Lung microvascular endothelial cell (primary cell): ENCODE measurements around the gene GGACT. TPM values are rescaled to one million over a fixed set of nuclear protein-coding genes. Genes with fewer than 3 reads are reported as not detected.
A peak's percentile ranks its signal among the peaks of the same experiment; 100 is the strongest.
"Not testable (repeated sequence)": the region's sequence is repeated elsewhere in the genome, so short reads cannot be mapped to it uniquely, and the experiment has no call there.

Experiments
- DNase-seq, 2 donors: peaks; one replicate each; pipeline versions ENCODE4 v3.0.0 to v3.0.0-alpha.2; 2010; ENCODE audit warnings: low read depth in 2 of 2
- total RNA-seq: library from RNA; depleted of rRNA; stranded (reverse); fragments of >200 nt; gene quantifications from 2 replicates; pipeline ENCODE4 v1.2.1, GENCODE V29; 2014

The GGACT gene
- total RNA-seq, 1 donor from 2014 or later: 2.6 TPM

- DNase-seq: no peak
Observed at GRCh38 chr13:100601716-100602115, 13.1 kb upstream of the GGACT start.

- no peak for DNase-seq
Observed at GRCh38 chr13:100600915-100601314, 12.3 kb upstream of the GGACT start.

- DNase-seq: no peak
Observed at GRCh38 chr13:100600461-100600860, 11.9 kb upstream of the GGACT start.

- DNase-seq: peak in 1 of 2 donors; percentile 21
Observed at GRCh38 chr13:100597253-100597652, 8.7 kb upstream of the GGACT start.

- no peak for DNase-seq
Observed at GRCh38 chr13:100596516-100596915, 7.9 kb upstream of the GGACT start.

GRCh38 chr13:100594731-100595130, 6.1 kb upstream of the GGACT start:
- peak in 1 of 2 donors; percentile 16 for DNase-seq

GRCh38 chr13:100594255-100594654, 5.7 kb upstream of the GGACT start:
- no peak for DNase-seq

GRCh38 chr13:100589178-100589725, 663 bp upstream of the GGACT start:
- DNase-seq: peak; percentile 8 to 72

- no peak for DNase-seq
Observed at GRCh38 chr13:100584896-100585295, 3.7 kb downstream of the GGACT start.

- DNase-seq: no peak
Observed at GRCh38 chr13:100581504-100581903, 7.1 kb downstream of the GGACT start.

- no peak for DNase-seq
Observed at GRCh38 chr13:100581030-100581429, 7.6 kb downstream of the GGACT start.

GRCh38 chr13:100580045-100580444, 8.5 kb downstream of the GGACT start:
- DNase-seq: no peak

- not testable (repeated sequence) for DNase-seq
Observed at GRCh38 chr13:100577239-100577638, 11.3 kb downstream of the GGACT start.

GRCh38 chr13:100573121-100573520, 15.5 kb downstream of the GGACT start:
- peak; percentile 89 to 90 for DNase-seq

GRCh38 chr13:100566543-100566942, 22.0 kb downstream of the GGACT start:
- no peak for DNase-seq

GRCh38 chr13:100565286-100565685, 23.3 kb downstream of the GGACT start:
- DNase-seq: no peak

GRCh38 chr13:100564444-100565223, 24.0 kb downstream of the GGACT start:
- no peak for DNase-seq

GRCh38 chr13:100563779-100564178, 24.8 kb downstream of the GGACT start:
- no peak for DNase-seq

GRCh38 chr13:100561599-100562204, 26.9 kb downstream of the GGACT start:
- DNase-seq: no peak

GRCh38 chr13:100561158-100561499, 27.5 kb downstream of the GGACT start:
- no peak for DNase-seq

- DNase-seq: no peak
Observed at GRCh38 chr13:100560498-100561157, 28.0 kb downstream of the GGACT start.

GRCh38 chr13:100559886-100560285, 28.7 kb downstream of the GGACT start:
- DNase-seq: no peak
